Skeletal muscle tissue (tissue), 4 donors: ENCODE results near the gene ARHGAP6. TPM values are rescaled to one million over a fixed set of nuclear protein-coding genes. Genes with fewer than 3 reads are reported as not detected.
"Not testable (repeated sequence)": the region's sequence is repeated elsewhere in the genome, so short reads cannot be mapped to it uniquely, and the experiment has no call there.

ENCODE experiments used
- H3K27ac ChIP-seq: one replicate; pipeline ENCODE4 v1.7.0; 2013; ENCODE audit warnings: mild to moderate bottlenecking, low read depth, low read length, inconsistent platforms
- H3K27me3 ChIP-seq, 3 donors: one replicate each; pipeline ENCODE4 v1.7.0; 2013; ENCODE audit warnings: low read length in 3 of 3; ENCODE audit not compliant: control insufficient read depth in 3 of 3, insufficient read depth in 3 of 3
- H3K36me3 ChIP-seq, 3 donors: one replicate each; pipeline ENCODE4 v1.7.0; 2013; ENCODE audit warnings: low read length in 3 of 3; ENCODE audit not compliant: control insufficient read depth in 3 of 3, insufficient read depth in 3 of 3
- H3K4me1 ChIP-seq, 3 donors: one replicate each; pipeline ENCODE4 v1.7.0; 2013; ENCODE audit warnings: low read length in 3 of 3, mild to moderate bottlenecking in 3 of 3; ENCODE audit not compliant: control insufficient read depth in 3 of 3, insufficient read depth in 3 of 3
- H3K4me3 ChIP-seq, 3 donors: one replicate each; pipeline ENCODE4 v1.7.0; 2013; ENCODE audit warnings: low read length in 3 of 3
- H3K9ac ChIP-seq, 3 donors: one replicate each; pipeline ENCODE4 v1.7.0; 2013; ENCODE audit warnings: low read length in 3 of 3, mild to moderate bottlenecking in 3 of 3, moderate library complexity in 2 of 3, low read depth in 1 of 3
- H3K9me3 ChIP-seq, 3 donors: one replicate each; pipeline ENCODE4 v1.7.0; 2013; ENCODE audit warnings: low read length in 3 of 3; ENCODE audit not compliant: control insufficient read depth in 3 of 3
- total RNA-seq: library from RNA; depleted of rRNA; stranded (reverse); fragments of >200 nt; gene quantifications from one replicate; pipeline ENCODE4 v1.2.3, GENCODE V29; 2014
- donor health status: Osteomylitis.

Gene ARHGAP6
- total RNA-seq, 1 donor from 2014 or later = 8.4 TPM

GRCh38 chrX:11499076-11500044 lies 166.4 kb downstream of the ARHGAP6 start:
- H3K4me1 ChIP-seq = no peaks in the 10 kb centered on the region
- no peaks in the 10 kb centered on the region for H3K36me3 ChIP-seq
- no peak overlapping the region for H3K4me3 ChIP-seq
- no peaks in the 10 kb centered on the region for H3K27me3 ChIP-seq
- no peak overlapping the region for H3K9ac ChIP-seq
- no peak overlapping the region for H3K27ac ChIP-seq
- peaks cover 0 to 3% (median 0%) of the 10 kb centered on the region in 3 donors for H3K9me3 ChIP-seq

GRCh38 chrX:11491375-11491774 lies 174.3 kb downstream of the ARHGAP6 start:
- not testable (repeated sequence) for H3K27me3 ChIP-seq, H3K9ac ChIP-seq, H3K4me3 ChIP-seq, H3K36me3 ChIP-seq, H3K4me1 ChIP-seq, H3K27ac ChIP-seq, H3K9me3 ChIP-seq

GRCh38 chrX:11484290-11484689 lies 181.4 kb downstream of the ARHGAP6 start:
- Histone ChIP-seq H3K36me3 (no peaks in the 10 kb centered on the region), H3K27me3 (no peaks in the 10 kb centered on the region), H3K4me3 (no peak overlapping the region), H3K9ac (no peak overlapping the region), H3K4me1 (peaks cover 0 to 2% (median 2%) of the 10 kb centered on the region in 3 donors), H3K27ac (no peak overlapping the region), H3K9me3 (no peaks in the 10 kb centered on the region)

GRCh38 chrX:11481035-11481434 lies 184.7 kb downstream of the ARHGAP6 start:
- H3K27ac ChIP-seq = no peak overlapping the region
- H3K9me3 ChIP-seq = no peaks in the 10 kb centered on the region
- H3K4me3 ChIP-seq = no peak overlapping the region
- H3K27me3 ChIP-seq = no peaks in the 10 kb centered on the region
- no peak overlapping the region for H3K9ac ChIP-seq
- H3K4me1 ChIP-seq = peaks cover 0 to 4% (median 2%) of the 10 kb centered on the region in 3 donors
- no peaks in the 10 kb centered on the region for H3K36me3 ChIP-seq

GRCh38 chrX:11480626-11481025 lies 185.1 kb downstream of the ARHGAP6 start:
- H3K27me3 ChIP-seq = no peaks in the 10 kb centered on the region
- H3K27ac ChIP-seq = no peak overlapping the region
- no peak overlapping the region for H3K4me3 ChIP-seq
- H3K9ac ChIP-seq = no peak overlapping the region
- peaks cover 0 to 4% (median 2%) of the 10 kb centered on the region in 3 donors for H3K4me1 ChIP-seq
- no peaks in the 10 kb centered on the region for H3K9me3 ChIP-seq
- H3K36me3 ChIP-seq = no peaks in the 10 kb centered on the region

- H3K9me3 ChIP-seq = no peaks in the 10 kb centered on the region
- no peak overlapping the region for H3K4me3 ChIP-seq
- H3K9ac ChIP-seq = no peak overlapping the region
- H3K27me3 ChIP-seq = no peaks in the 10 kb centered on the region
- no peak overlapping the region for H3K27ac ChIP-seq
- peaks cover 0 to 4% (median 0%) of the 10 kb centered on the region in 3 donors for H3K4me1 ChIP-seq
- H3K36me3 ChIP-seq = no peaks in the 10 kb centered on the region
Observed at GRCh38 chrX:11478911-11479310, 186.8 kb downstream of the ARHGAP6 start.

GRCh38 chrX:11478026-11478425 lies 187.7 kb downstream of the ARHGAP6 start:
- H3K27ac ChIP-seq = no peak overlapping the region

GRCh38 chrX:11474576-11474975 lies 191.1 kb downstream of the ARHGAP6 start:
- no peak overlapping the region for H3K27ac ChIP-seq
- no peaks in the 10 kb centered on the region for H3K9me3 ChIP-seq
- H3K36me3 ChIP-seq = no peaks in the 10 kb centered on the region
- no peak overlapping the region for H3K9ac ChIP-seq
- H3K27me3 ChIP-seq = no peaks in the 10 kb centered on the region
- no peak overlapping the region for H3K4me3 ChIP-seq
- peaks cover 0 to 10% (median 4%) of the 10 kb centered on the region in 3 donors for H3K4me1 ChIP-seq

More at GRCh38 chrX:11478026-11478425, 187.7 kb downstream of the ARHGAP6 start:
- no peaks in the 10 kb centered on the region for H3K9me3 ChIP-seq
- no peaks in the 10 kb centered on the region for H3K36me3 ChIP-seq
- H3K9ac ChIP-seq = no peak overlapping the region
- H3K4me1 ChIP-seq = peaks cover 0 to 4% (median 0%) of the 10 kb centered on the region in 3 donors
- H3K27me3 ChIP-seq = no peaks in the 10 kb centered on the region
- H3K4me3 ChIP-seq = no peak overlapping the region

GRCh38 chrX:11474021-11474420 lies 191.7 kb downstream of the ARHGAP6 start:
- Histone ChIP-seq H3K9ac (no peak overlapping the region), H3K27ac (no peak overlapping the region), H3K4me3 (no peak overlapping the region), H3K4me1 (peaks cover 0 to 6% (median 4%) of the 10 kb centered on the region in 3 donors), H3K36me3 (no peaks in the 10 kb centered on the region), H3K27me3 (no peaks in the 10 kb centered on the region), H3K9me3 (no peaks in the 10 kb centered on the region)

- H3K36me3 ChIP-seq = no peaks in the 10 kb centered on the region
- H3K4me1 ChIP-seq = peaks cover 0 to 6% (median 4%) of the 10 kb centered on the region in 3 donors
- no peaks in the 10 kb centered on the region for H3K9me3 ChIP-seq
- no peak overlapping the region for H3K27ac ChIP-seq
- H3K27me3 ChIP-seq = no peaks in the 10 kb centered on the region
- H3K4me3 ChIP-seq = no peak overlapping the region
- no peak overlapping the region for H3K9ac ChIP-seq
Observed at GRCh38 chrX:11472879-11473278, 192.8 kb downstream of the ARHGAP6 start.
